ENCODE data around the gene OBSCN. TPM values are rescaled to one million over a fixed set of nuclear protein-coding genes. Genes with fewer than 3 reads are reported as not detected.

OBSCN gene
- total and polyA plus RNA-seq, 7 experiments from 2014 or later: 1.3 to 132 (median 76.4) TPM

DNA sequence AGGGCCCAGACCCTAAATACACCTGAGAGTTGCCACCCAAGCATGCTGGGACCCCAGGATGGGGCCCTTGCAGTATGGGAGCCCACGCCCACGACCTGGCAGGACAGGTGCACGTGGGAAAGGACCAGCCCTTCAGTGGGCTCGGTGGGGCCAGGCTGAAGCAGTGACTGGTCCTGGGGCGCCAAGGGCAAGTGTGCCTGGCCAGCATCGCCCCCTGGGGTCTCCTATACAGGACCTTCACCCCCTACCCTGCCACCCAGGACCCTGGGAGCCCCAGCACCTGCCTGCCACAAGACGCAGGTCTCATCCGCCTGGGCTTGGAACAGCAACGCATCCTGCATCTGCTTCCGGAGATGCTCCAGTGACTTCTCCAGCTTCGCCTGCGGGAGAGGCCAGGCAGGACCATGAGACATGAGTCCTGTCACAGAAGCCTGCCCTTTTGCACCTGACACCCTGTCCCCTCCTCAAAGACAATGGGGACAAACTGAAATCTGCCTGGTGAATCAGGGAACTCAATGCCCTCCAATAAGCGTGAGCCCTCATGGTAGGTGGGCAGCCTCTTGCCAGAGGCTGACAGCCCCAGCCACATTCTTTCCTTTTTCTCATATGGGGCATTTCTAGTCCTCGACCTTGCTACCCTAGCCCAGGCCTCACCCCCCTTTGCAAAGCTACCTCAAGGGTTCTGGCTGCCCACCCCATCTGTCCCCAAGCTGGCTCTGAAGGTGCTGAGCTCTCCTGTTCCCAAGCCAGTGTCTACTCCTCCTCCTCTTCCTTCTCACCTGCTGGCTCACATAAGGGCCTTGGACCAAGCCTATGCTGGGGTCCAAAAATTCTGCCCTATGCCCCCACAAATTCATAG lies 194.2 kb downstream of the OBSCN start:
- ChIA-PET CTCF (interaction anchor here (1.3 kb wide), 1 partner anchor 99 kb away, joined by 3 read pairs; no protein-coding TSS in a partner anchor), POLR2A (no interaction called here)
- H3K36me3 Mint-ChIP-seq: peaks cover 0 to 24% (median 7%) of the 10 kb centered on the region in 5 donors
- H3K27ac Mint-ChIP-seq: peak overlapping the region in 7 of 9 donors; percentile 17 to 70 (median 46)
- no peaks in the 10 kb centered on the region for H3K27me3 Mint-ChIP-seq
- H3K4me3 Mint-ChIP-seq: peak overlapping the region in 1 of 10 donors; percentile 32
- peaks cover 0 to 49% (median 0%) of the 10 kb centered on the region in 3 experiments for H3K36me3 ChIP-seq (ENCODE audit: control insufficient read depth in 2 of 3, insufficient read depth in 3 of 3, low read length in 3 of 3)
- H3K4me1 ChIP-seq (ENCODE audit: control insufficient read depth in 2 of 2, insufficient read depth in 2 of 2, low read length in 2 of 2): peaks cover 28 to 35% of the 10 kb centered on the region in 2 donors
- H3K4me1 Mint-ChIP-seq: peaks cover 54 to 67% (median 60%) of the 10 kb centered on the region in 7 donors
- ATAC-seq: no peak
- peaks cover 0 to 3% (median 0%) of the 10 kb centered on the region in 11 donors for H3K9me3 Mint-ChIP-seq
- intact Hi-C loops (cut with micrococcal nuclease): no loop called here
- no peaks in the 10 kb centered on the region for H3K27me3 ChIP-seq (ENCODE audit: control insufficient read depth in 2 of 2, insufficient read depth in 2 of 2, low read length in 2 of 2)
- H3K9me3 ChIP-seq (ENCODE audit: control insufficient read depth in 2 of 3, low read length in 3 of 3): no peaks in the 10 kb centered on the region
- no peak for DNase-seq
- no peak overlapping the region for H3K27ac ChIP-seq (ENCODE audit: low read depth, low read length)
- H3K4me3 ChIP-seq (ENCODE audit: low read length): no peak overlapping the region

DNA sequence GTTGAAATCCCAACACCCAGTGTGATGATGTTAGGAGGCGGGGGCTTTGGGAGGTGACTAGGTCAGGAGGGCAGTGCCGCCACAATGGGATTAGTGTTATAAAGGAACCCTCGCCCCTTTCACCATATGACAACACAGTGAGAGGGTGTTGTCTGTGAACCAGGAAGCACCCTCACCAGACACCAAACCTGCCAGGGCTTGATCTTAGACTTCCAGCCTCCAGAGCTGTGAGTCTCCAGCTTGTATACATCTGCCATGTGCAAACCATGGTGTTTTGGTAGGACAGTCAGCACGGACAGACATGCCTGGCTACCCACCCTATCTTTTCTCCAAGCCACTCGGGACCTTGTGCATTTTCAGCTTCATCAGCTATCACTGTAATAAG lies 194.8 kb downstream of the OBSCN start:
- Histone ChIP-seq H3K4me3 (ENCODE audit: low read length) (no peak overlapping the region), H3K27me3 (ENCODE audit: control insufficient read depth in 2 of 2, insufficient read depth in 2 of 2, low read length in 2 of 2) (no peaks in the 10 kb centered on the region), H3K4me1 (ENCODE audit: control insufficient read depth in 2 of 2, insufficient read depth in 2 of 2, low read length in 2 of 2) (peaks cover 34 to 38% of the 10 kb centered on the region in 2 donors), H3K27ac (ENCODE audit: low read depth, low read length) (no peak overlapping the region), H3K9me3 (ENCODE audit: control insufficient read depth in 2 of 3, low read length in 3 of 3) (no peaks in the 10 kb centered on the region), H3K36me3 (ENCODE audit: control insufficient read depth in 2 of 3, insufficient read depth in 3 of 3, low read length in 3 of 3) (peaks cover 0 to 43% (median 0%) of the 10 kb centered on the region in 3 experiments)
- no peak for DNase-seq
- Mint-ChIP-seq H3K4me3 (peak overlapping the region in 2 of 10 donors; percentile 10 to 32), H3K9me3 (peaks cover 0 to 3% (median 0%) of the 10 kb centered on the region in 11 donors), H3K36me3 (peaks cover 0 to 21% (median 6%) of the 10 kb centered on the region in 5 donors), H3K27ac (peak overlapping the region in 6 of 9 donors; percentile 20 to 70 (median 45)), H3K4me1 (peaks cover 50 to 67% (median 55%) of the 10 kb centered on the region in 7 donors), H3K27me3 (no peaks in the 10 kb centered on the region)
- POLR2A ChIA-PET: no interaction called here
- CTCF ChIA-PET: interaction anchor here (1.3 kb wide), 1 partner anchor 99 kb away, joined by 3 read pairs; no protein-coding TSS in a partner anchor
- no peak for ATAC-seq
- intact Hi-C loops (cut with micrococcal nuclease): no loop called here

DNA sequence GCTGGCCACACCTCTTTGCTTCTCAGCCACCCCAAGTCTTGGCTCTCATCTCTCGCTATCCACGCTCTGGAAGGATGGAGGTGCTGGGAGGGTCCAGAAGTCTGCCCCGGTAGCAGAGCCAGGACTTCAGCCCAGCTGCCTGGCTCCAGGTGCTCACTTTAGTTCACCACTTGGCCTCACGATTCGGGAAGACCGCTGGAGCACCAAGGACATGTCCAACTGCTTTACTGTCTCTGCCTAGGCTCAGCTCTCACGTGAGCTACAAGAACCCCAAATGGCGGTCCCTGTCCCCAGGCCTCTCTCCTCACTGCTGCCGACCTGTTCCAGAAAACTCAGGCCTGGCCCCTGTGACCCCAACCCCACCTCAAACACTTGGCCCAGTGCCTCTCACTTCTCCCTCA lies 195.4 kb downstream of the OBSCN start:
- intact Hi-C loops (cut with micrococcal nuclease): no loop called here
- Histone ChIP-seq H3K4me1 (ENCODE audit: control insufficient read depth in 2 of 2, insufficient read depth in 2 of 2, low read length in 2 of 2) (peaks cover 36 to 41% of the 10 kb centered on the region in 2 donors), H3K4me3 (ENCODE audit: low read length) (no peak overlapping the region), H3K36me3 (ENCODE audit: control insufficient read depth in 2 of 3, insufficient read depth in 3 of 3, low read length in 3 of 3) (peaks cover 0 to 41% (median 0%) of the 10 kb centered on the region in 3 experiments), H3K27ac (ENCODE audit: low read depth, low read length) (no peak overlapping the region), H3K9me3 (ENCODE audit: control insufficient read depth in 2 of 3, low read length in 3 of 3) (no peaks in the 10 kb centered on the region), H3K27me3 (ENCODE audit: control insufficient read depth in 2 of 2, insufficient read depth in 2 of 2, low read length in 2 of 2) (no peaks in the 10 kb centered on the region)
- Mint-ChIP-seq H3K4me1 (peaks cover 44 to 67% (median 53%) of the 10 kb centered on the region in 7 donors), H3K4me3 (peak overlapping the region in 6 of 10 donors; percentile 2 to 99 (median 61)), H3K27me3 (no peaks in the 10 kb centered on the region), H3K36me3 (peaks cover 0 to 18% (median 0%) of the 10 kb centered on the region in 5 donors), H3K27ac (peak overlapping the region in 5 of 9 donors; percentile 59 to 82 (median 74)), H3K9me3 (peaks cover 0 to 3% (median 0%) of the 10 kb centered on the region in 11 donors)
- ChIA-PET POLR2A (interaction anchor here (0.9 kb wide), 1 partner anchor 9 kb away, joined by 4 read pairs; no protein-coding TSS in a partner anchor), CTCF (interaction anchor here (1.3 kb wide), 1 partner anchor 98 kb away, joined by 3 read pairs; no protein-coding TSS in a partner anchor)
- ATAC-seq (no peak), DNase-seq (no peak)

DNA sequence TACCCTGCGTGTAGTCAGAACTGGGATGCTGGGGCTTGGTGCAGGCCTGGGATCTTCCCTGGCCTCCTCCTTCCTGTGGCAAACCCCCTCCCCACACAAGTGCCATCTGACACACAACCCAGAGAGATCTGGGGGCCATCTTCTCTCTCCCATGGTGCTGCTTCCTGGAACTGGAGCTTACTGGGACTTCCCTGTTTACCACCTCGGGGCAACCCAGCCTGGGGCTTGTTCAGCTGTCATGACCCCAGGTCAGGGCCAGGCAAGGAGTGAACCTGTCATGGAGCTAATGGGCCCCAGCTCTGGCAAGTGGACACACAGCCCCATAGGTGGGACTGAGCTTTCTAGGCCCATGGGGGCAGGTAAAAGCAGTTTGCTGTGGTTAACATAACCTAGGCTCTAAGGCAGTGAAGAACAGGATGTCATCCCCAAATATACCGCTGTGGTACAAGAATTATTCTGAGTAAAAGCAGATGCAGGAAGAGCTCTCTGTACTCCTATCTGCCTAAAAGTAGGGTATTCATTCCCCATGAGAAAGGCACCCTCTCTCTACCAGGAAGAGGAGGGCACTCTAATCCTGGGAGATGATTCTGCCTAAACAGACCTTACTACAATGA lies 196.4 kb downstream of the OBSCN start:
- Mint-ChIP-seq H3K4me3 (peak overlapping the region; percentile 80 to 99 (median 92)), H3K27ac (peak overlapping the region; percentile 39 to 91 (median 77)), H3K4me1 (peaks cover 51 to 75% (median 57%) of the 10 kb centered on the region in 7 donors), H3K27me3 (no peaks in the 10 kb centered on the region), H3K36me3 (peaks cover 0 to 18% (median 0%) of the 10 kb centered on the region in 5 donors), H3K9me3 (peaks cover 0 to 3% (median 0%) of the 10 kb centered on the region in 11 donors)
- H3K36me3 ChIP-seq (ENCODE audit: control insufficient read depth in 2 of 3, insufficient read depth in 3 of 3, low read length in 3 of 3): peaks cover 0 to 34% (median 0%) of the 10 kb centered on the region in 3 experiments
- H3K4me3 ChIP-seq (ENCODE audit: low read length): peak overlapping the region; percentile 74
- POLR2A ChIA-PET: interaction anchor here (0.9 to 1.8 kb wide), 2 partner anchors 8 to 60 kb away, joined by 4 to 6 read pairs; no protein-coding TSS in a partner anchor
- peak in 1 of 9 donors; percentile 41 for DNase-seq
- H3K27me3 ChIP-seq (ENCODE audit: control insufficient read depth in 2 of 2, insufficient read depth in 2 of 2, low read length in 2 of 2): no peaks in the 10 kb centered on the region
- ATAC-seq: no peak
- intact Hi-C loops (cut with micrococcal nuclease): loop anchor here in 1 of 2 donors (1.0 kb wide), 1 partner anchor 25 kb away; no protein-coding TSS in a partner anchor
- CTCF ChIA-PET: no interaction called here
- peaks cover 36 to 41% of the 10 kb centered on the region in 2 donors for H3K4me1 ChIP-seq (ENCODE audit: control insufficient read depth in 2 of 2, insufficient read depth in 2 of 2, low read length in 2 of 2)
- H3K27ac ChIP-seq (ENCODE audit: low read depth, low read length): peak overlapping the region; percentile 29
- H3K9me3 ChIP-seq (ENCODE audit: control insufficient read depth in 2 of 3, low read length in 3 of 3): no peaks in the 10 kb centered on the region

DNA sequence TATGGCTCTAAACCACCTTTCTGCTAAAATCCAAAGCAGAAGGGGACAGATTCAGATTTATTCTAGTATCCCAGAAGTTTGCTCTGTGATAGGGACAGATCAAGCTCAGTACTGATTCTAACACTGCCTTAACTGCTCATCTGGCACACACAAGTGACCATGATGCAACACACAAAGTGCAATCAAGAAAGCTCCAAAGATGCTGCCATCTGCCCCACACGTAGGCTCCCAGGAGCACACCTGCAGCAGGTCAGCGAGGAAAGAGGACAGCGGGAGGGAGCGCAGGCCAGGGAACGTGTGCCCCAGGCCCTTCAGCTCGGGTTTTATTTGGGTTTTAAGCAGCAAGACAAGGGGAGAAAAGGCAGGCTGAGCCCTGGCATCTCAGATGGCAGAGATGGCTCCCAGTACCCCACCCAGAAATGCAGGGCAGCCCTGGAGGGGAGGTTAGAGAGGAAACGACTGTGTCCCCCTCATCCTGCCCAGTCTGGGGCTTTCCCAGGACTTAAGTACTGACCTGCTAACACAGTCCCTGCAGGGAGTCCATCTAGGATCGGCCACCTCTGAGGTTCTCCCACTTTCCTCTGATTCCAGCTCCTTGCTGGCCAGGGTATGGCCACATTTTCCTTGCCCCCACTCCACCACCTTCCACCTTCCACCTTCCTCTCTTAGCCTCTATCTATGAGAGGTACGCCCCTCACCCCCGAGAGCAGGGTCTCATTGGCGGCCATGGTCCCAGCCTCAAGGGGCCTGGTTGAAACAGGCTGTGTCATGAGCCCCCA lies 197.5 kb downstream of the OBSCN start:
- ChIA-PET CTCF (interaction anchor here (0.6 kb wide), 1 partner anchor 1932 kb away, joined by 3 read pairs; no protein-coding TSS in a partner anchor), POLR2A (interaction anchor here (1.0 to 3.2 kb wide), 6 partner anchors 15 to 265 kb away, joined by 3 to 9 read pairs (median 4); partner anchors contain the start of gene GUK1)
- Mint-ChIP-seq H3K36me3 (peaks cover 0 to 18% (median 0%) of the 10 kb centered on the region in 5 donors), H3K9me3 (peaks cover 0 to 3% (median 0%) of the 10 kb centered on the region in 11 donors), H3K4me1 (peaks cover 46 to 80% (median 57%) of the 10 kb centered on the region in 7 donors), H3K4me3 (peak overlapping the region; percentile 80 to 99 (median 94)), H3K27me3 (no peaks in the 10 kb centered on the region), H3K27ac (peak overlapping the region; percentile 70 to 92 (median 83))
- peaks cover 0 to 23% (median 0%) of the 10 kb centered on the region in 3 experiments for H3K36me3 ChIP-seq (ENCODE audit: control insufficient read depth in 2 of 3, insufficient read depth in 3 of 3, low read length in 3 of 3)
- no peaks in the 10 kb centered on the region for H3K9me3 ChIP-seq (ENCODE audit: control insufficient read depth in 2 of 3, low read length in 3 of 3)
- DNase-seq (no peak), ATAC-seq (no peak)
- no peaks in the 10 kb centered on the region for H3K27me3 ChIP-seq (ENCODE audit: control insufficient read depth in 2 of 2, insufficient read depth in 2 of 2, low read length in 2 of 2)
- H3K4me1 ChIP-seq (ENCODE audit: control insufficient read depth in 2 of 2, insufficient read depth in 2 of 2, low read length in 2 of 2): peaks cover 36 to 41% of the 10 kb centered on the region in 2 donors
- peak overlapping the region; percentile 86 for H3K27ac ChIP-seq (ENCODE audit: low read depth, low read length)
- H3K4me3 ChIP-seq (ENCODE audit: low read length): peak overlapping the region; percentile 74
- intact Hi-C loops (cut with micrococcal nuclease): loop anchor here (5.0 kb wide), 3 partner anchors 618 to 1102 kb away; partner anchors contain the start of gene NUP133 (in 1 of the 2)

All from naive thymus-derived CD4-positive, alpha-beta T cell (primary cell).